Measurements from ENCODE around the gene IBA57.

The IBA57 gene

DNA sequence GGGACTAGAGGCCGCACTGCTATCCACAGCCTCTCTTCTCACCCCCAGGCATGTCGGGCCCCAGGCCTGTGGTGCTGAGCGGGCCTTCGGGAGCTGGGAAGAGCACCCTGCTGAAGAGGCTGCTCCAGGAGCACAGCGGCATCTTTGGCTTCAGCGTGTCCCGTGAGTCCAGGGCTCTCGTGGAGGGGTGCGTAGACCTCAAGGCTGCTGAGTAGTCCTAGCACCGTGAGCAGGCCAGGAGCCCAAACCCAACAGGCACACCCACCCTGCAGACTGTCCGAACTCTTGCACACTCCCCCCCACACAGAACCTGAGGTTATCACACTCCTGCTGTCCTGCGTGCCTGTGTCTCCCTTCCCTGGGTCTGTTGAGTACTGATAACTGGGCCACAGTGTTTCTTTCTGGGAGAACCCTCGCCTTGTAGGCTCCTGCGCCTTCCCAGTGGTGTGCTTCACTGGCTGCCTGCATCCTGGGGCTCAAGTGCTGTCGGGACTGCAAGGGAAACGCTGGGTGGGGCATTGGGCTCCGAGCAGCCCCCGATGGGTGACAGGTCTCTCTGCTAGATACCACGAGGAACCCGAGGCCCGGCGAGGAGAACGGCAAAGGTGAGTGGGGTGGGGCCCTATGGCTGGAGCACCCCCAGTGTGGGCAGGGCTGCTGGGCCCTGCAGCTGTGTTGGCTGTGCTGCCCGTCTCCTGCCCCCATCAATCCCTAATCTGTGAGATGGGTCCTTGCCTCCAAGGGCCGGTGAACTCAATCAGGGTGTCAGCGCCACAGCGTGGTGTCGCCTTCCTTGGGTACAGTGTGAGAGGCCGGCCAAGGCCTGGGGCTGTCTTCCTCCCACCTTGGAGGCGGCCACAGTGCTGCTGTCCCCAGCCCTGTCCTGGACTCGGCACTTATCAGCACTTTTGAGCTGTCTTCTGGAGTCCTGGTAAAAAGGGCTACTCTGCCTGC is 19.9 kb upstream of the IBA57 start:
- DNase-seq: no peak

- DNase-seq: no peak
Measured at GRCh38 chr1:228146417-228147150, 19.0 kb upstream of the IBA57 start.

- no peak for DNase-seq
Measured at GRCh38 chr1:228147151-228147693, 18.4 kb upstream of the IBA57 start.

DNA sequence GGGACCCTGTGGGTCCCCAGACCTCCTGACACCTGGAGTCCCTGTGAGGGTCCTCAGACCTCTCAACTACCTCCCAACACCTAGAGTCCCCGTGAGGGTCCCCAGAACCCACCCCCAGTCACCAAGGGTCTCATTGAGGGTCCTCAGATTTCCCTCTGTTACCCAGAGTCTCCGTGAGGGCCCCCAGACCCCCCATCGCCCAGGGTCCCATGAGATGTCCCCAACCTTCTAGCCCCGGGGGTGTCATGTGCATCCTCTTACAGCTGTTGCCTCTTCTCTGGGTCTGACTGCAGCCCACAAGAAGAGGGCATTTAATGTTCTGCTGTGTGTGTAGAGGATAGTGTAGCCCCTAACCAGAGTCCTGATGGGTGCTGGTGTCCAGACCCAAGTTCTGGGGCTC is 17.8 kb upstream of the IBA57 start:
- DNase-seq: no peak

DNA sequence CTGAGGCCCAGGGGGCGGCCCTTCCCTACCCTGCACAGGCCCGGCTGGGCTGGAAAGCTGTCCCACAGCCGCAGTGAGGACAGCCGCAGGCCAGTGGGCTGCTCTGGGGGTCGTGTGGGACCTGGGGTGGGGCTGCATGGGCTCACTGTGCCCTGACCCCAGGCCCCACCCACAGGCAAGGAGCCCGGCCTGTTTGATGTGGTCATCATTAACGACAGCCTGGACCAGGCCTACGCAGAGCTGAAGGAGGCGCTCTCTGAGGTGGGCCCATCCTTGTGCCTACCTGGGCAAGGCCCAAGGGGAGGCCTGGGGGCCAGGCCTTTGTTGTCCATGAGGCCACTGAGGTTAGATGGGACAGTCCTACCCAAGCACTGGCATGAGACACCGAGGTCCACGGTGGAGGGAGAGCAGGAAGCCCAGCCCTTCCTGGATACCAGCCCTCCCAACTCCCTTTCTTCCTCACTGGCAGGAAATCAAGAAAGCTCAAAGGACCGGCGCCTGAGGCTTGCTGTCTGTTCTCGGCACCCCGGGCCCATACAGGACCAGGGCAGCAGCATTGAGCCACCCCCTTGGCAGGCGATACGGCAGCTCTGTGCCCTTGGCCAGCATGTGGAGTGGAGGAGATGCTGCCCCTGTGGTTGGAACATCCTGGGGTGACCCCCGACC is 17.3 kb upstream of the IBA57 start:
- DNase-seq: no peak

DNA sequence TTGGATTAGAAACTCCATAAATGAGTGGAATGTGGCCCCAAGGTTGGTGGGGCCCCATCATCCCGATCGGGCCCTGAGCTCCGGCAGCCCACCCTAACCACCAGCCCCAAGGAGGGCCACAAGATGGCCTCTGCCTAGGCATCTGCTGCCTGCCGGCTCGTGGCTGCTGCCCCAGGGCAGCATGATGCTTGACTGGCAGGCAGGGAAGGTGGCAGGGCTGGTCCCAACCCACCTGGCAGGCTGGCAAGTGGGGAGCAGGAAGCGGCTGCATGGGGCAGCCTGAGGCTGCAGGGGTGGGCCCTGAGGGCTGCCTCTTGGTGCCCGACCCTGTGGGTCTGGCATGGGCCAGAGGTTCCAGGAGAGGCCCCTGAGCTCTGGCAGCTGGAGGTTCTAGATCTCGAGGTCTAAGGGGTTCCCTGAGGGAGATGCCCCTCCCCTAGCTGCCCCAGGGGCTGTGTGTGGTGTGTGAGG is 16.6 kb upstream of the IBA57 start:
- DNase-seq: no peak

- no peak for DNase-seq
Measured at GRCh38 chr1:228149406-228150119, 16.0 kb upstream of the IBA57 start, which contains the start of gene GJC2. Gene GJC2, plus strand, starts transcription at chr1:228149930. Its CDS starts 7,829 bp downstream, at chr1:228157759.

DNA sequence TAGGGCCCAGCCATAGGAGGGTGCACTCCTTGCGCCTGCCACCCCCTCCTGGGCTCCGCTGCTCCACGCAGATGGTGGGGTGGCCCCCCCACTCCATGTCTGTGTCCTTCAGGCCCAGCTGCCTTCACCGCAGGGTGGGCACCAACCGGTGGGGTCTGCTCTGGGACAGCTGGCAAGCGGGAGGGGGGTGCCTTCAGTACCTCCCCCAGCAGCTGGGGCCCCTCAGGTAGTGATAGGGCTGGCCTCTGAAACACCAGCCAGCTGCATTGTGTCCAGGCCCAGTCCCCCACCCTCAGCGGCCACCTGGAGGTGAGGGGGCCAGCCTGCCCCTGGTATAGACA is 15.5 kb upstream of the IBA57 start:
- DNase-seq: no peak

DNA sequence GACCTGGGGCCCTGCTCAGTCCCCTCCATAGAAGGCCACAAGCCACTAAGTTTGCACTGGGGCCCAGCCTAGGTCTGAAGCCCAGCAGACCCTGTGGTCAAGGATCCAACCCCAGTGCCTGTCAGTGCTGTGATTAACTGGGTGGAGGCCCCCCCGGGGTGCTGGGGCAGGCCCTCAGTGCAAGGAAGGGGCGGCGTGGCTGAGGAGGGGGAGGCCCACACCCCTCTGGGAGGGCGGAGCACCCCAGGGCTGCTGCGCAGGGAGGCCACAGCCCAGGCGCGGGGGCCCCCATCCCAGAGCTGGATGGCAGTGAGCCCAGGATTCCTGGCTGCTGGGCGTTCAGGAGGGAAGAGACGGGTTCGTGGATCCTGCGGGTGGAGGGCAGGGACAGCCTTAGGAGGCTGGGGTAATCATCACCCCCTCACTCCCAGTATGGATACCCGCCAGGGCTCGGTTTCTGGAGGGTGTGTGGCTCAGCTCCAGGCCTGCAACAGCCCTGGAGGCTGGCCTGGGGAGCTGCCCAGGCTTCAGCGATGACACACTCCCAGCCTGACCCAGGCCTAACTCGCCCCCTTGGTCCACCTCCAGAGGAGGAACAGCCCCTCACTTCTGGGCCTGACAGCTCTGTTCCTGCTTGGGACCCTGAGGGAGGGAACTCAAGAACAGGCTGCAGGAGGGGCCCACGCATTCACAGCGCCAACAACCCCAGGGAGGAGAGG is 15.0 kb upstream of the IBA57 start:
- no peak for DNase-seq

DNA sequence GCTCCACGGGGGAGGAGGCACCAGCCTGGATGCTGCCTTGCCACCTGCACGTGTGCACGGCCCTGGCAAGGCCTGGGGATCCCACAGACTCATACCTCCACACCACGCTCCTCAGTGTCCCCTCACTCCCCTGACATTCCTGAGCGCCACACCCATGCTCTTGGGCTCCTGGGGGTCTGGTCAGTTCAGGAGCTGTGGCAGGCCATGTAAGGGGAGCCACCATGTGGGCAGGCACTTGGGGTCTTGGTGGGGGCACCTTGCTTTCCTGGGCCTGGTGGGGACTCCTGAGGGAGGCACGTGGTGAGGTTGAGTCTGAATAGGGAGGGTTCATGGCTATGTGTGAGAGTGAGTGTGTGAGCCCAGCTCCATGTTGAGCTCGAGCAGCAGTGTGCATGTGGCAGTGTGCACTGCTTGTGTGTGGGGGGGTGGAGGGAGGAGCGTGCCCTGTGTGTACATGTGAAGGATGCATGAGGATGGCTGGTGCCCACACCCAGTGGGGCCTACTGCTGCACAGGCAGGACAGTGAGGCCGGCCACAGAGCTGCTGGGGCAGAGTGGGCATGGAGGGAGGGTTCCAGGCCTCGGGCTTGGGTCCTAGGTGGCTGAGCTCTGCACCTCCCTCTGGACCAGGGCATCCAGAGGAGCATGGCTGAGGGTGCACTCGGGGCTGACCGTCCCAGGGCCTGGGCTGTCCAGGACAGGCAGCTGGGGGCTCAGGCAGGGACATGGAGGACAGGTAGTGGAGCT is 14.3 kb upstream of the IBA57 start:
- no peak for DNase-seq

DNA sequence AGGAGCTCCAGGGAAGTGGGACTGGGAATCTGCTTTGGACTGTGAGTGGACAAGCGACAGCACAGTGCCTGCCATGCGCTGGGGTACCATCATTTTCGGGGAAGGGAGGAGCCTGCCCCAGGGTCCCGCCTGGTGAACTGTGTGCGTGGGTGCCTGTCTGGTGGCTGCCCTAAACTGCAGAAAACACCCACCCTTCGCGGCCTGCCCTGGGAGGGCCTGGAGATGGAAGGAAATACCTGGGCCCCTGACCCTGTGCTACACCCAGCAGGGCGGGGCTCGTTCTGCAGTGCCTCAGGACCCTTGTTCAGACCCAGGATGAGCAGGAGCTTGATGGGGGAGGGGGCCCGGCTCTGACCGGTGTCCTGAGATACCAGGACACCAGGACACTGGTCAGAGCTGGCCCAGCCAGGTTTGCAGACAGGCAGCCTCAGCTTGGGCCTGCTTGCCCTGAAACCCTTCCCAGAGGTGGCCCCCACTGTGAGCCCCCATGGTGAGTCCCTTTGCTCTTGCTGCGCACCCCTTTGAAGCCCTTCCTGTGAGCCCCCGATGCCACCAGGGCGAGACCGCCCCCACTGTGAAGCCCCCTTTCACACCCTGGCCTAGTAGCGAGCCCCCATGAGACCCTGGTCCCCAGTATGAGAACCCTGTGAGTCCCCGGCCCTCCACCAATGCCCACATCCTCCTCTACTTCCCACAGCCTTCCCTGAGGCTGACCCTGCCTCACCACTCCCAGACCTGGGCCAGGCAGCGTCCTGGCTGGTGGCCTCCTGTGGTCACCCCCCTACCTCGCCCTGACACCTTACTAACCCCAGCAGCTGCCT is 13.3 kb upstream of the IBA57 start:
- no peak for DNase-seq

- DNase-seq: no peak
Measured at GRCh38 chr1:228152918-228153258, 12.7 kb upstream of the IBA57 start.

GRCh38 chr1:228154021-228154669 is 11.5 kb upstream of the IBA57 start:
- DNase-seq: no peak

GRCh38 chr1:228154670-228155571 is 10.7 kb upstream of the IBA57 start:
- DNase-seq: no peak

GRCh38 chr1:228155596-228156514 is 9.7 kb upstream of the IBA57 start:
- DNase-seq: no peak

GRCh38 chr1:228156515-228156881 is 9.1 kb upstream of the IBA57 start:
- no peak for DNase-seq

DNA sequence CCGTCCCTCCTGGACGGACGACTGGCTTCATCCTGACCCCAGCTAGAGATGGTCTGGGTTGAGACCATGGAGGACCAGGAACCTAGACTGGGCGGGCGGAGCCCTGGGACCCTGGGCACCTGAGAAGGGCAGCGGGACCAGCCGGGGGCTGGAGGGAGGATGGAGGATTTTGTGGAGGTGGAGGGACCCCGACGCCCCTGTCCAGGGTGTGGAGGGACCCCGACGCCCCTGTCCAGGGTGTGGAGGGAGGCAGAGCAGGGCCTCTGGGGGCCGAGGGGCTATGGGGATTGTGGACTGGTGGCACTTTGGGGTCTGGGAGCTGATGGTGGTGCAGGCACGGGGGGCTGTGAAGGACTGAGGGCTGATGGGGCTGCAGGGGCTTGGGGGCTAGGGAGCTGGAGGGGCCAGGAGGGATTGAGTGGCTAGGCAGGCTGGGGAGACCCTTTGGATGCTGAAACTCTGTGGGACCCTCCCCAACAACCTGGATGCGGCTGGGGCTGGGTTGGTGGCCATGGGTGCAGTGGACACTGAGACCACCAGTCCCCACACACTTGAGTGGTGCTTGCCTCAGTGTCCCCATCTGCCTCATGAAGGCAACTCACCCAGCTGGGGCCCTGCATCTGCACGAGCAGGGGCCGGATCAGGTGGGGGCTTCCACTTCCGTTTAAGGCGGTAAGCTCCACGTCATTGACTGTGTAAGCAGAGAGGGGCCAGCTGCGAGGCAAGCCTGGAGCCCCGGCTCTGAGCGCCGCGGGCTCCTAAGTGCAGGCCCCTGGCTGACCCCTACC is 8.5 kb upstream of the IBA57 start:
- no peak for DNase-seq

Data from SHP77 (cell line).